GM13977 (cell line): Measurements from ENCODE around the gene CEL.
A peak's percentile ranks its signal among the peaks of the same experiment; 100 is the strongest.
"Not testable (repeated sequence)": the region's sequence is repeated elsewhere in the genome, so short reads cannot be mapped to it uniquely, and the experiment has no call there.

Source experiments
- DNase-seq: peaks from one replicate; pipeline ENCODE4 v3.0.0; 2012; ENCODE audit warnings: low spot score
- CTCF ChIP-seq: IDR thresholded peaks from 2 replicates; pipeline ENCODE4 v1.5.1; 2012; ENCODE audit warnings: mild to moderate bottlenecking, control low read depth; ENCODE audit not compliant: insufficient read depth; ENCODE audit errors: extremely low read depth, missing control alignments
- in situ Hi-C: fragments of 300-500 bp; cut with MboI; formaldehyde crosslinking; loops from one replicate; pipeline ENCODE4 v1.12.0; 2022; ENCODE audit warnings: low sequenced_read_pairs, low pct_unique_long_range_greater_than_20kb, mixed read lengths, inconsistent platforms; ENCODE audit not compliant: unreplicated experiment

Gene CEL

GRCh38 chr9:133057006-133057405 is 4.8 kb upstream of the CEL start:
- no peak for TF ChIP-seq CTCF
- in situ Hi-C loops: no loop called here
- peak; percentile 17 for DNase-seq

- DNase-seq: no peak
- TF ChIP-seq CTCF: no peak
- in situ Hi-C loops: no loop called here
These were observed 4.2 kb upstream of the CEL start for GRCh38 chr9:133057553-133057952.

GRCh38 chr9:133058071-133058470 is 3.7 kb upstream of the CEL start:
- TF ChIP-seq CTCF: no peak
- peak; percentile 17 for DNase-seq
- in situ Hi-C loops: no loop called here

- peak; percentile 71 for DNase-seq
- no peak for TF ChIP-seq CTCF
- in situ Hi-C loops: no loop called here
These were observed 3.0 kb upstream of the CEL start for GRCh38 chr9:133058550-133059320.

GRCh38 chr9:133059623-133060022 is 2.2 kb upstream of the CEL start:
- DNase-seq: peak; percentile 42
- no peak for TF ChIP-seq CTCF
- in situ Hi-C loops: no loop called here

- peak; percentile 35 for DNase-seq
- in situ Hi-C loops: no loop called here
- no peak for TF ChIP-seq CTCF
These were observed 1.4 kb upstream of the CEL start for GRCh38 chr9:133060417-133060841.

- DNase-seq: peak; percentile 24
- in situ Hi-C loops: not testable (repeated sequence)
These were observed 590 bp upstream of the CEL start for GRCh38 chr9:133061019-133061763.

GRCh38 chr9:133062569-133062968 is 788 bp downstream of the CEL start:
- DNase-seq, in situ Hi-C loops: not testable (repeated sequence)
